CD14-positive monocyte (primary cell): ENCODE results near the gene NAB1. TPM values are rescaled to one million over a fixed set of nuclear protein-coding genes. Genes with fewer than 3 reads are reported as not detected.

Experiments used
- DNase-seq, 3 donors: peaks; one replicate each; pipeline ENCODE4 v3.0.0-alpha.2; 2011 to 2022
- H2AFZ ChIP-seq: 2 replicates; pipeline ENCODE4 v1.6.0; 2012; ENCODE audit warnings: mild to moderate bottlenecking, low read depth, low read length, inconsistent platforms; ENCODE audit not compliant: insufficient read depth, poor library complexity, severe bottlenecking
- H3K27ac ChIP-seq, 2 donors: 1 replicate in 1 of 2; 2 replicates in 1 of 2; pipeline ENCODE4 v1.5.1; 2012 to 2013; ENCODE audit warnings: low read length in 2 of 2, control low read depth in 1 of 2, inconsistent platforms in 1 of 2, low read depth in 1 of 2, mild to moderate bottlenecking in 1 of 2
- H3K27me3 ChIP-seq, 2 donors: one replicate each; pipeline versions ENCODE4 v1.6.0 to v1.6.1; 2011 to 2013; ENCODE audit warnings: low read length in 2 of 2; ENCODE audit not compliant: control insufficient read depth in 2 of 2, insufficient read depth in 2 of 2
- H3K36me3 ChIP-seq, 2 donors: replicated peaks in 1 of 2; 1 replicate in 1 of 2; 2 replicates in 1 of 2; pipeline versions ENCODE4 v1.5.1 to v1.6.1; 2012 to 2013; ENCODE audit warnings: low read length in 2 of 2, control low read depth in 1 of 2, inconsistent platforms in 1 of 2, mild to moderate bottlenecking in 1 of 2; ENCODE audit not compliant: insufficient read depth in 2 of 2, control insufficient read depth in 1 of 2
- H3K4me1 ChIP-seq, 2 donors: 1 replicate in 1 of 2; 2 replicates in 1 of 2; pipeline versions ENCODE4 v1.5.1 to v1.6.1; 2012 to 2013; ENCODE audit warnings: low read length in 2 of 2, control low read depth in 1 of 2, inconsistent platforms in 1 of 2, mild to moderate bottlenecking in 1 of 2, moderate library complexity in 1 of 2; ENCODE audit not compliant: insufficient read depth in 2 of 2, control insufficient read depth in 1 of 2
- H3K4me2 ChIP-seq: replicated peaks from 2 replicates; pipeline ENCODE3; 2012; ENCODE audit warnings: low read length, moderate library complexity, mild to moderate bottlenecking; ENCODE audit not compliant: poor library complexity, severe bottlenecking; ENCODE audit errors: extremely low read depth
- H3K4me3 ChIP-seq, 3 experiments: fragments of 200-600 bp in 1 of 3; sonication (generic) in 1 of 3; replicated peaks in 1 of 3; 1 replicate in 2 of 3; 2 replicates in 1 of 3; pipeline ENCODE4 v1.5.1; 2011 to 2013; ENCODE audit warnings: low read length in 3 of 3, mild to moderate bottlenecking in 3 of 3, control low read depth in 2 of 3, low read depth in 2 of 3, inconsistent platforms in 1 of 3, moderate library complexity in 1 of 3
- H3K79me2 ChIP-seq: 2 replicates; pipeline ENCODE4 v1.6.0; 2012; ENCODE audit warnings: mild to moderate bottlenecking, control low read depth, inconsistent platforms, low read length, moderate library complexity; ENCODE audit not compliant: insufficient read depth
- H3K9ac ChIP-seq: 2 replicates; pipeline ENCODE4 v1.6.0; 2017; ENCODE audit warnings: low read length, mild to moderate bottlenecking; ENCODE audit not compliant: insufficient read depth, poor library complexity, severe bottlenecking
- H3K9me3 ChIP-seq, 2 donors: replicated peaks in 1 of 2; 1 replicate in 1 of 2; 2 replicates in 1 of 2; pipeline versions ENCODE4 v1.5.1 to v1.6.1; 2012 to 2013; ENCODE audit warnings: low read length in 2 of 2, control low read depth in 1 of 2; ENCODE audit not compliant: control insufficient read depth in 1 of 2, insufficient read depth in 1 of 2
- H4K20me1 ChIP-seq: 2 replicates; pipeline ENCODE4 v1.6.0; 2012; ENCODE audit warnings: mild to moderate bottlenecking, low read length, control low read depth, moderate library complexity; ENCODE audit not compliant: insufficient read depth
- H3K27ac Mint-ChIP-seq, 7 donors: one replicate each; pipeline ENCODE4 v1.8.0; 2020; ENCODE audit warnings: mild to moderate bottlenecking in 7 of 7, mixed read lengths in 7 of 7, moderate library complexity in 6 of 7, inconsistent platforms in 2 of 7
- H3K27me3 Mint-ChIP-seq, 3 donors: one replicate each; pipeline ENCODE4 v1.8.0; 2021 to 2022; ENCODE audit warnings: low read depth in 3 of 3, mild to moderate bottlenecking in 3 of 3, mixed read lengths in 3 of 3, moderate library complexity in 3 of 3, inconsistent platforms in 1 of 3
- H3K36me3 Mint-ChIP-seq, 2 donors: one replicate each; pipeline ENCODE4 v1.8.0; 2020; ENCODE audit warnings: mixed read lengths in 2 of 2, inconsistent platforms in 1 of 2, mild to moderate bottlenecking in 1 of 2
- H3K4me1 Mint-ChIP-seq: one replicate; pipeline ENCODE4 v1.8.0; 2020; ENCODE audit warnings: mild to moderate bottlenecking, mixed read lengths
- H3K4me3 Mint-ChIP-seq, 2 donors: one replicate each; pipeline ENCODE4 v1.8.0; 2020; ENCODE audit warnings: mild to moderate bottlenecking in 2 of 2, mixed read lengths in 2 of 2, moderate library complexity in 1 of 2
- H3K9me3 Mint-ChIP-seq, 7 donors: one replicate each; pipeline ENCODE4 v1.8.0; 2020 to 2022; ENCODE audit warnings: mixed read lengths in 7 of 7, mild to moderate bottlenecking in 6 of 7, moderate library complexity in 6 of 7, inconsistent platforms in 2 of 7
- CTCF ChIP-seq: fragments of 200-600 bp; IDR thresholded peaks from one replicate; pipeline ENCODE4 v1.8.0; 2022; ENCODE audit warnings: antibody characterized with exemption, mild to moderate bottlenecking
- WGBS: methylation state at CpG from one replicate; pipeline ENCODE4 v1.1.5; 2013; ENCODE audit warnings: missing lambda C conversion rate; ENCODE audit not compliant: insufficient coverage; 5-methylcytosine and 5-hydroxymethylcytosine counted together
- intact Hi-C, 2 donors: fragments of 100-400 bp; cut with micrococcal nuclease; formaldehyde crosslinking; loops; one replicate each; pipeline versions ENCODE4 v1.15.0 to v1.15.1; 2023
- polyA plus RNA-seq, 3 donors: library from polyadenylated mRNA; depleted of rRNA in 1 of 3; unstranded in 2 of 3; stranded (reverse) in 1 of 3; fragments of 300-500 nt in 2 of 3; fragments of >200 nt in 1 of 3; fragmentation: Illumina TruSeq in 2 of 3; gene quantifications; 1 replicate in 2 of 3; 2 replicates in 1 of 3; pipeline ENCODE4 v1.2.3, GENCODE V29; 2012 to 2021

NAB1 gene
- polyA plus RNA-seq, 3 donors = 2.9 to 15.5 (median 3.1) TPM

- Mint-ChIP-seq H3K4me1 (no peaks in the 10 kb centered on the region), H3K27ac (no peak overlapping the region), H3K4me3 (no peak overlapping the region), H3K36me3 (peaks cover 34 to 38% of the 10 kb centered on the region in 2 donors), H3K27me3 (no peaks in the 10 kb centered on the region), H3K9me3 (peaks cover 0 to 3% (median 0%) of the 10 kb centered on the region in 7 donors)
- no peaks in the 10 kb centered on the region for H3K79me2 ChIP-seq
- H3K36me3 ChIP-seq = peaks cover 27 to 49% of the 10 kb centered on the region in 2 donors
- no peaks in the 10 kb centered on the region for H3K4me1 ChIP-seq
- H3K9me3 ChIP-seq = no peaks in the 10 kb centered on the region
- WGBS = no CpG with 5 or more reads among the region's 2 CpGs
- TF ChIP-seq CTCF = no peak
- no peak overlapping the region for H3K4me2 ChIP-seq
- no peak overlapping the region for H3K9ac ChIP-seq
- H2AFZ ChIP-seq = no peak overlapping the region
- H4K20me1 ChIP-seq = no peaks in the 10 kb centered on the region
- DNase-seq = no peak
- intact Hi-C loops = no loop called here
- no peak overlapping the region for H3K27ac ChIP-seq
- no peak overlapping the region for H3K4me3 ChIP-seq
- H3K27me3 ChIP-seq = no peaks in the 10 kb centered on the region
Measured at GRCh38 chr2:190693533-190694232, 44.8 kb downstream of the NAB1 start.

GRCh38 chr2:190694479-190694878, 45.6 kb downstream of the NAB1 start:
- intact Hi-C loops = no loop called here
- Histone ChIP-seq H3K79me2 (no peaks in the 10 kb centered on the region), H3K9me3 (no peaks in the 10 kb centered on the region), H3K27me3 (no peaks in the 10 kb centered on the region), H4K20me1 (no peaks in the 10 kb centered on the region), H3K4me1 (no peaks in the 10 kb centered on the region), H3K4me3 (no peak overlapping the region), H3K4me2 (no peak overlapping the region), H3K27ac (no peak overlapping the region), H3K36me3 (peaks cover 20 to 41% of the 10 kb centered on the region in 2 donors), H2AFZ (no peak overlapping the region), H3K9ac (no peak overlapping the region)
- Mint-ChIP-seq H3K9me3 (peaks cover 0 to 3% (median 0%) of the 10 kb centered on the region in 7 donors), H3K4me1 (no peaks in the 10 kb centered on the region), H3K27me3 (no peaks in the 10 kb centered on the region), H3K4me3 (no peak overlapping the region), H3K36me3 (peaks cover 28 to 33% of the 10 kb centered on the region in 2 donors), H3K27ac (no peak overlapping the region)
- DNase-seq = no peak
- WGBS = 96% methylated on average over 8 of the region's 11 CpGs
- TF ChIP-seq CTCF = no peak
